Ishikawa (cell line): ENCODE results near the gene HIBADH.

Source experiments
- CEBPB ChIP-seq: IDR thresholded peaks from 2 replicates; pipeline ENCODE4 v1.6.1; 2012
- CREB1 ChIP-seq: IDR thresholded peaks from 2 replicates; pipeline ENCODE4 v1.6.1; 2012; ENCODE audit warnings: low read depth
- EGR1 ChIP-seq: IDR thresholded peaks from 2 replicates; pipeline ENCODE4 v1.6.1; 2012
- EP300 ChIP-seq: IDR thresholded peaks from 2 replicates; pipeline ENCODE4 v1.6.1; 2012; ENCODE audit warnings: borderline replicate concordance
- FOXM1 ChIP-seq: IDR thresholded peaks from 2 replicates; pipeline ENCODE4 v1.6.1; 2012; ENCODE audit warnings: low read depth, borderline replicate concordance
- NFIC ChIP-seq: IDR thresholded peaks from 2 replicates; pipeline ENCODE4 v1.6.1; 2012
- RAD21 ChIP-seq: IDR thresholded peaks from 2 replicates; pipeline ENCODE4 v1.6.1; 2012; ENCODE audit warnings: low read depth
- TAF1 ChIP-seq: IDR thresholded peaks from 2 replicates; pipeline ENCODE4 v1.6.1; 2012; ENCODE audit warnings: low read depth, mild to moderate bottlenecking
- TCF12 ChIP-seq: IDR thresholded peaks from 2 replicates; pipeline ENCODE4 v1.6.1; 2012; ENCODE audit warnings: low read depth
- TEAD4 ChIP-seq: IDR thresholded peaks from 2 replicates; pipeline ENCODE4 v1.6.1; 2012
- YY1 ChIP-seq: IDR thresholded peaks from 2 replicates; pipeline ENCODE4 v1.6.1; 2012; ENCODE audit warnings: low read depth
- ZBTB7A ChIP-seq: IDR thresholded peaks from 2 replicates; pipeline ENCODE4 v1.6.1; 2012; ENCODE audit warnings: low read depth
- TF ChIP-seq, protein P1 (sequence below): IDR thresholded peaks from 2 replicates; pipeline ENCODE4 v1.6.1; 2012; ENCODE audit warnings: low read depth, mild to moderate bottlenecking
- TF ChIP-seq, protein P2 (sequence below): IDR thresholded peaks from 2 replicates; pipeline ENCODE4 v1.6.1; 2012
- TF ChIP-seq, protein P3 (sequence below): IDR thresholded peaks from 2 replicates; pipeline ENCODE4 v1.6.1; 2012

HIBADH gene

DNA sequence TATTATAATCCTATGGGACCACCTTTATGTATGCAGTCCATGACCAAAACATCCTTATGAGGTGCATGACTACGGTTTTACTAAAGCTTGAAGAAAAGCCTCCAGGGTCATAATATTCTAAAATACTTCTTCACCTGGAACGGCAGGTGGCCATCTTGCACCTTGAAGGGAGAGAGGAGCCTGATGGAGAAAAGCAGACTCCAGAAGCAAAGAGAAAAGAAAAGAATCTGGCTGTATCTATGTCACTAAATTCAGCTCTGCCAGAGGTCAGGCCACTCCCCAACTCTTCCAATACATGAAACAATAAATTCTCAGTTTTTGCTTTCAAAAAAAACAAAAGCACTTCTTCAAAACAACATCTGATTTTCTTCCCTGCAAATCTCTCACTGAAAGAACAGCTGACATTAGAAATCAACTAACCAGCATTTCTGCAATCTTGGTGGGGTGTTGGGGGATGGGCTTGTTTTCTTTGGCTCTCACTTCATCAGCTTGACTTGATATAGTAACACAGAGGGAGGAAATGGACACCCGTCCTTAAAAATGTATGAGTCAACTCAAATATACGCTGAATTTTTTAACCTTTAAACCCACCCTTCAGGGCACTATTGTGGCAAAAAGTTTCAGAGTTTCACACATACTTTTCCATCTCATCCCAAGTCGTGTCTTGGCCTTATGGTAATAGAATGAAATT is 21.7 kb downstream of the HIBADH start:
- TF ChIP-seq, protein P1, sequence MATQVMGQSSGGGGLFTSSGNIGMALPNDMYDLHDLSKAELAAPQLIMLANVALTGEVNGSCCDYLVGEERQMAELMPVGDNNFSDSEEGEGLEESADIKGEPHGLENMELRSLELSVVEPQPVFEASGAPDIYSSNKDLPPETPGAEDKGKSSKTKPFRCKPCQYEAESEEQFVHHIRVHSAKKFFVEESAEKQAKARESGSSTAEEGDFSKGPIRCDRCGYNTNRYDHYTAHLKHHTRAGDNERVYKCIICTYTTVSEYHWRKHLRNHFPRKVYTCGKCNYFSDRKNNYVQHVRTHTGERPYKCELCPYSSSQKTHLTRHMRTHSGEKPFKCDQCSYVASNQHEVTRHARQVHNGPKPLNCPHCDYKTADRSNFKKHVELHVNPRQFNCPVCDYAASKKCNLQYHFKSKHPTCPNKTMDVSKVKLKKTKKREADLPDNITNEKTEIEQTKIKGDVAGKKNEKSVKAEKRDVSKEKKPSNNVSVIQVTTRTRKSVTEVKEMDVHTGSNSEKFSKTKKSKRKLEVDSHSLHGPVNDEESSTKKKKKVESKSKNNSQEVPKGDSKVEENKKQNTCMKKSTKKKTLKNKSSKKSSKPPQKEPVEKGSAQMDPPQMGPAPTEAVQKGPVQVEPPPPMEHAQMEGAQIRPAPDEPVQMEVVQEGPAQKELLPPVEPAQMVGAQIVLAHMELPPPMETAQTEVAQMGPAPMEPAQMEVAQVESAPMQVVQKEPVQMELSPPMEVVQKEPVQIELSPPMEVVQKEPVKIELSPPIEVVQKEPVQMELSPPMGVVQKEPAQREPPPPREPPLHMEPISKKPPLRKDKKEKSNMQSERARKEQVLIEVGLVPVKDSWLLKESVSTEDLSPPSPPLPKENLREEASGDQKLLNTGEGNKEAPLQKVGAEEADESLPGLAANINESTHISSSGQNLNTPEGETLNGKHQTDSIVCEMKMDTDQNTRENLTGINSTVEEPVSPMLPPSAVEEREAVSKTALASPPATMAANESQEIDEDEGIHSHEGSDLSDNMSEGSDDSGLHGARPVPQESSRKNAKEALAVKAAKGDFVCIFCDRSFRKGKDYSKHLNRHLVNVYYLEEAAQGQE = no peak
- TF ChIP-seq TEAD4 (no peak), EGR1 (no peak), EP300 (no peak), CEBPB (no peak), TCF12 (no peak), YY1 (no peak), ZBTB7A (no peak)
- TF ChIP-seq, protein P2, sequence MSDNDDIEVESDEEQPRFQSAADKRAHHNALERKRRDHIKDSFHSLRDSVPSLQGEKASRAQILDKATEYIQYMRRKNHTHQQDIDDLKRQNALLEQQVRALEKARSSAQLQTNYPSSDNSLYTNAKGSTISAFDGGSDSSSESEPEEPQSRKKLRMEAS = no peak

DNA sequence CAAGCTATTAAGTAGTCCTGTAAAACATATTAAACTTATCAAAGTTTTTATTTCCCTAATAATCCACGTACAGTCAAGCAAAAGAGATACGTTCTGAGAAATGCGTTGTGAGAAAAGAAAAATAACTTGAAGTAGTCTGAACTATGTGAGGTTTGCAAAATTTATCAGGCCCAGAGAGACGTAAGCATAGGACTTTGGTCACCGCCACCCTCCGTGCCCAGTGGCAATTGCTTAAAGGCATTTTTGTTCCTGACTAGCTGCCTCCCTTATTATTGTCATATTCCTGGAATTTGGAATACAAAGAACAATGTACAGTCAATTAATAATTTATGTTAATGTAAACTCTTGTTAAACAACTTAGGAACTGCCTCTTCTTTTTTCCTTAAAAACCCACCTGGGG is 22.8 kb downstream of the HIBADH start:
- no peak for TF ChIP-seq TAF1
- TF ChIP-seq EGR1 = no peak
- no peak for TF ChIP-seq EP300
- no peak for TF ChIP-seq YY1
- TF ChIP-seq, protein P2 = no peak
- TF ChIP-seq FOXM1 = no peak
- TF ChIP-seq, protein P3, sequence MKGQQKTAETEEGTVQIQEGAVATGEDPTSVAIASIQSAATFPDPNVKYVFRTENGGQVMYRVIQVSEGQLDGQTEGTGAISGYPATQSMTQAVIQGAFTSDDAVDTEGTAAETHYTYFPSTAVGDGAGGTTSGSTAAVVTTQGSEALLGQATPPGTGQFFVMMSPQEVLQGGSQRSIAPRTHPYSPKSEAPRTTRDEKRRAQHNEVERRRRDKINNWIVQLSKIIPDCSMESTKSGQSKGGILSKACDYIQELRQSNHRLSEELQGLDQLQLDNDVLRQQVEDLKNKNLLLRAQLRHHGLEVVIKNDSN = no peak
- no peak for TF ChIP-seq CEBPB
- TF ChIP-seq NFIC = no peak
- no peak for TF ChIP-seq CREB1
- no peak for TF ChIP-seq RAD21
- no peak for TF ChIP-seq ZBTB7A
- TF ChIP-seq TEAD4 = no peak
- TF ChIP-seq, protein P1 = no peak
- TF ChIP-seq TCF12 = no peak

DNA sequence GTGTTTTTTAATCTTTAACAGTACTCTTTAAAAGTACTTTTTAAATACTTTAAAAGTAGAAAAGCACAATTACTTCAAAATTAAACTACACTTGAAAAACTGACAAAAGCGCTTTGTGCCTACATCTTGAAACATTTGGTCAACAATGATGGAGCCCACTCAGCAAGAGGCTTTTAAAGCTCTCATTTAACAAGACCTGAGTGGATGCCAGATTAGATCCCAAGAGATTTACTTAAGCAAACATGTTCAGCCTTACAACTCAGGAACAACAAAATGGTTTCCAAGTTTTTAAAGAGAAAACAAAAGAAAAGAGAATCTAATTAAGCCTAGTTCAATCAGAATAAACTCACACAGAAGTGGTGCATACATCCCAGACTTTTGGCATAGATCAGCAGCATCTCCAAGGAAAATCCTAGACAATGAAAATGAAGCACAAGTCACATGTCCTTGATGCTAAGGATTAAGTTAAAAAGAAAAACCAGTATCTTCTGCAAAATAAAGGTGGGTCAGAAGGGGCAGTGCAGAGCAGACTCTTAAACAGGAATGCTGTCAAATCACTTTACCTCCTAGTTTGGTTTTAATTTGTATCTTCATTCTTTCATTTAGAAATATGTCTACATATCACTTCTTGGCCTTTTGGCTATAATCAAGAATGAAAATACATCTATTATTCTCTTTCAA is 26.2 kb downstream of the HIBADH start:
- TF ChIP-seq EP300 (no peak), CEBPB (no peak), YY1 (no peak), TAF1 (no peak), CREB1 (no peak), TCF12 (no peak), TEAD4 (no peak)
- TF ChIP-seq, protein P3 = no peak
- TF ChIP-seq, protein P2 = no peak

DNA sequence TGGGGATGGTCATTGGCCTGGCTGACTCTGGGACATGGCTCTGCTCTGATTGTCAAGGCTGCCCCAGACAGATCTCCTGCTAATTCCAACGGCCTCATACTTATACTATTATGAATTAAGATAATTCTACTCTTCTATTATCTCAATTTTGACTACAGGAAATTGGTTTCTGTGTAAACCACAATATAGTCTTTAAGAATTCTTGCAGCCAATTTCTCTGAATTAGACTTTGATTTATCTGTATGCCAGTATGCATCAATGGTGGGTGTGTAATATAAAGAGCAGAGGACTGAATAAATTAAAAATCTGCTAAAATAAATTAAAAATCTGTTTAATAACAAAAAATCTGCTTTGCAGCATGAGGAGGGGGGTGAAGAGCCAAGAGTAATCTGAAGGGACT is 27.0 kb downstream of the HIBADH start:
- TF ChIP-seq CEBPB = no peak
- no peak for TF ChIP-seq CREB1
- no peak for TF ChIP-seq TEAD4
- TF ChIP-seq RAD21 = no peak

DNA sequence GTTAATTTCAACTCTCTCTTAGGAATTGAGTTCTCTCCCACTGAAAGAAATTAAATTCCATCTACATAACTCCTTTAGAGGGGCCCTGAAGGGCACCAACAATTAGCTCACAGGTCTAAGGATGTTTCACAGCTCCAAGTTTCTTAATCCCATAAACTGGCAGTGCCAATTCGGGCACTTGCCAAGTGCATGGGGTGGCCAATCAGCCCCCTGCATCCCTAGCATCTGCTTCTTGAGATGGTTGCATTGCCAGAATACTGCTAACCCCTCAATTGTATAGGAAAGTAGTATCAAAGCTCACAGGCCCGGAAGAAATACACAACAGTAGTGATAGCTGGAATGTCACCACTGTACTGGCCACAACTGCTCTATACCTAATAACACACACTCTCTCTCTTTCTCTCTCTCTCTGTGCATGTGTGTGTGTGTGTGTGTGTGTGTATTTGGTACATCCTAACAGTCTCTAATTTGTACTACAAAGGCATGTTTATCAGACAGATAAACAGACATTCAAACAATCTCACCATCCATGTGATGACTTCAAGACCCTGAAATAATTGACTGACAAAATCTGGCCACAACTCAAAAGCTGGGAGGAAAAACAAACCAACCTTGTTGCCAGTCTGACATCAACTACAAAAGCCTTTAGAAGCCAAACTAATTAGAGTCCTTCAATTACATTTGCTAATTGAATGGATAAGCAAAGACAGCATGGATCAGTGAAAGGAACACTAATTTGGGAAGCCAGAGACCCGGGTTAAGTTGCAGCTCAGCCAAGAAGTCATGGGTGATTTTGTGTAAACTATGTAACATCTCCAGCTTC is 27.8 kb downstream of the HIBADH start:
- TF ChIP-seq EGR1 (no peak), NFIC (no peak), TAF1 (no peak), CEBPB (no peak), CREB1 (no peak), ZBTB7A (no peak), EP300 (no peak), FOXM1 (no peak), YY1 (no peak), RAD21 (no peak), TEAD4 (no peak), TCF12 (no peak)
- TF ChIP-seq, protein P2 = no peak
- TF ChIP-seq, protein P1 = no peak
- TF ChIP-seq, protein P3 = no peak
